Stimulated activated naive CD8-positive, alpha-beta T cell treated with anti-CD3 and anti-CD28 coated beads, Interleukin-15, amount 100 ng/mL, for 72 hours (primary cell): ENCODE results near the gene PANK2.
"Not testable (repeated sequence)": the region's sequence is repeated elsewhere in the genome, so short reads cannot be mapped to it uniquely, and the experiment has no call there.

Experiments
- ATAC-seq: fragments of 150-1000 bp; cut with Tn5 transposase; 2 replicates; pipeline ENCODE4 v1.10.0; 2021; ENCODE audit warnings: mild to moderate bottlenecking, moderate library complexity
- DNase-seq, 2 donors: peaks; one replicate each; pipeline ENCODE4 v3.0.0; 2021 to 2022
- H3K27ac Mint-ChIP-seq, 2 donors: one replicate each; pipeline ENCODE4 v1.8.0; 2022; ENCODE audit warnings: mild to moderate bottlenecking in 2 of 2, mixed read lengths in 2 of 2, moderate library complexity in 2 of 2
- H3K27me3 Mint-ChIP-seq: one replicate; pipeline ENCODE4 v1.8.0; 2022; ENCODE audit warnings: mixed read lengths
- H3K4me1 Mint-ChIP-seq: one replicate; pipeline ENCODE4 v1.8.0; 2022; ENCODE audit warnings: mild to moderate bottlenecking, mixed read lengths
- H3K4me3 Mint-ChIP-seq, 2 donors: one replicate each; pipeline ENCODE4 v1.8.0; 2022; ENCODE audit warnings: mild to moderate bottlenecking in 2 of 2, mixed read lengths in 2 of 2, moderate library complexity in 1 of 2
- H3K9me3 Mint-ChIP-seq, 2 donors: one replicate each; pipeline ENCODE4 v1.8.0; 2022; ENCODE audit warnings: mixed read lengths in 2 of 2

PANK2 gene

GRCh38 chr20:3964719-3965118 lies 75.5 kb downstream of the PANK2 start:
- ATAC-seq (no peak), DNase-seq (no peak)
- Mint-ChIP-seq H3K4me3 (no peak overlapping the region), H3K9me3 (no peaks in the 10 kb centered on the region), H3K27me3 (no peaks in the 10 kb centered on the region), H3K4me1 (peaks cover 18% of the 10 kb centered on the region), H3K27ac (no peak overlapping the region)

GRCh38 chr20:3966571-3966970 lies 77.4 kb downstream of the PANK2 start:
- no peak for DNase-seq
- no peak for ATAC-seq
- no peaks in the 10 kb centered on the region for H3K27me3 Mint-ChIP-seq
- H3K27ac Mint-ChIP-seq, result no peak overlapping the region
- H3K4me3 Mint-ChIP-seq, result no peak overlapping the region
- H3K9me3 Mint-ChIP-seq, result no peaks in the 10 kb centered on the region
- peaks cover 19% of the 10 kb centered on the region for H3K4me1 Mint-ChIP-seq

- Mint-ChIP-seq H3K27ac (no peak overlapping the region), H3K4me3 (no peak overlapping the region), H3K9me3 (no peaks in the 10 kb centered on the region), H3K4me1 (peaks cover 28% of the 10 kb centered on the region), H3K27me3 (no peaks in the 10 kb centered on the region)
- DNase-seq (no peak), ATAC-seq (no peak)
These were observed 80.8 kb downstream of the PANK2 start for GRCh38 chr20:3970016-3970415.

- Mint-ChIP-seq H3K4me1 (peaks cover 26% of the 10 kb centered on the region), H3K27ac (no peak overlapping the region), H3K27me3 (no peaks in the 10 kb centered on the region), H3K9me3 (no peaks in the 10 kb centered on the region), H3K4me3 (no peak overlapping the region)
- DNase-seq (no peak), ATAC-seq (no peak)
These were observed 82.0 kb downstream of the PANK2 start for GRCh38 chr20:3971145-3971544.

GRCh38 chr20:3972161-3972560 lies 83.0 kb downstream of the PANK2 start:
- Mint-ChIP-seq H3K27ac (no peak overlapping the region), H3K4me1 (peaks cover 20% of the 10 kb centered on the region), H3K9me3 (no peaks in the 10 kb centered on the region), H3K27me3 (no peaks in the 10 kb centered on the region), H3K4me3 (no peak overlapping the region)
- ATAC-seq (no peak), DNase-seq (no peak)

GRCh38 chr20:3972631-3973030 lies 83.4 kb downstream of the PANK2 start:
- not testable (repeated sequence) for ATAC-seq, H3K27me3 Mint-ChIP-seq, DNase-seq, H3K27ac Mint-ChIP-seq, H3K4me3 Mint-ChIP-seq, H3K9me3 Mint-ChIP-seq
- peaks cover 20% of the 10 kb centered on the region for H3K4me1 Mint-ChIP-seq

GRCh38 chr20:3973705-3974104 lies 84.5 kb downstream of the PANK2 start:
- H3K4me3 Mint-ChIP-seq, result no peak overlapping the region
- no peak for ATAC-seq

GRCh38 chr20:3976511-3976910 lies 87.3 kb downstream of the PANK2 start:
- no peaks in the 10 kb centered on the region for H3K9me3 Mint-ChIP-seq
- no peaks in the 10 kb centered on the region for H3K27me3 Mint-ChIP-seq
- ATAC-seq, result no peak
- no peak overlapping the region for H3K4me3 Mint-ChIP-seq
- no peak overlapping the region for H3K27ac Mint-ChIP-seq
- DNase-seq, result no peak
- peaks cover 28% of the 10 kb centered on the region for H3K4me1 Mint-ChIP-seq

More at GRCh38 chr20:3973705-3974104, 84.5 kb downstream of the PANK2 start:
- H3K27me3 Mint-ChIP-seq, result no peaks in the 10 kb centered on the region
- H3K4me1 Mint-ChIP-seq, result peaks cover 13% of the 10 kb centered on the region
- no peak overlapping the region for H3K27ac Mint-ChIP-seq
- no peak for DNase-seq
- H3K9me3 Mint-ChIP-seq, result no peaks in the 10 kb centered on the region
